GM21515 (cell line): Measurements from ENCODE around the gene DNAH7.
A peak's percentile ranks its signal among the peaks of the same experiment; 100 is the strongest.
"Not testable (repeated sequence)": the region's sequence is repeated elsewhere in the genome, so short reads cannot be mapped to it uniquely, and the experiment has no call there.

Experiments used
- ATAC-seq: cut with Tn5 transposase; IDR thresholded peaks from one replicate; pipeline ENCODE4 v1.9.1; 2021; ENCODE audit not compliant: unreplicated experiment

Gene DNAH7

DNA sequence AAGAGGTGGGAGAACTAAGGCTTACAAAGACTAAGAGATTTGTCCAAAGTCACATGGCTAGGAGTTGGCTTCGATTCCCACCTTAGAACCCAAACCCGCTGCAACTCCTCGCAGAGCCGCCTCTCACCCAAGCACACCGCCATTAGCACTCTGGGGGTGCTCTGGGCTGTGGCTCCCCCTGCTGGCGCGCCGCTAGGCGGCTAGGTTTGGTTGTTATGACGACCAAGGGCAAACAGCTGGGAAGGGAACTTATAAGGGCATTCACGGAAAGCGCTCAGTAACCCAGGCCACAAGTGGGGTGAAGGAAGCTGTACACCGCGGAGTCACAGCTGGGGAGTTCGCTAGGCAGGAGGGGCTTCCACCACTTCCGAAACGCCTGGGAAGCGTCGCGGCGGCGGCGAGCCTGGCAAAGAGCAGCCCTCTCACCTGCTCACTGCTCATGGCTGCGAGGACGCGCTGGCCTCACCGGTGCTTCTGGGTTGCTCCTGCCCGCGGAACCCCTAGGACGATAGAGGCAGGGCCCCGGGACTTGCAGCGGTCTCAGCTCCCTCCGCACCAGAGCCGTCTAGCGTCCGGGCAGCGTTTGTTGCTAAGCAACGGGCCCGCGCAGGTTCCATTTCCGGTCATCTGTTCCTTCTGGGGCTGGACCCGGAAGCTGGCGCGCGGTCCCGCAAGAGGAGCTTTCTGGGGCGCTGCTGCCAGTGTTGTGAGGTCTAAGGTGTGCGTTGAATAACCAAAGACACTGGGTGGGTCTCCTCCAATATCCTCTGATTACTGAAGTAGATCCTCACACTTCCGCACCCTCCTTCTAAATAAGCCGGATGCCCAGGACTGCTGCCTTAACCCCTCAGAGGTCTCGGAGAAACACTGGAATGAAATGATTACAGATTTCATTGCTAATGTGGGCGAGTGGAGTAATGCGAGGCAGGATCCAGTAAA, at the start of gene DNAH7:
Gene DNAH7 (minus strand): TSS at position 567 of the 939 bp plus-strand sequence. CDS start 126 bp downstream, at position 441.
- ATAC-seq = peak; percentile 99

DNA sequence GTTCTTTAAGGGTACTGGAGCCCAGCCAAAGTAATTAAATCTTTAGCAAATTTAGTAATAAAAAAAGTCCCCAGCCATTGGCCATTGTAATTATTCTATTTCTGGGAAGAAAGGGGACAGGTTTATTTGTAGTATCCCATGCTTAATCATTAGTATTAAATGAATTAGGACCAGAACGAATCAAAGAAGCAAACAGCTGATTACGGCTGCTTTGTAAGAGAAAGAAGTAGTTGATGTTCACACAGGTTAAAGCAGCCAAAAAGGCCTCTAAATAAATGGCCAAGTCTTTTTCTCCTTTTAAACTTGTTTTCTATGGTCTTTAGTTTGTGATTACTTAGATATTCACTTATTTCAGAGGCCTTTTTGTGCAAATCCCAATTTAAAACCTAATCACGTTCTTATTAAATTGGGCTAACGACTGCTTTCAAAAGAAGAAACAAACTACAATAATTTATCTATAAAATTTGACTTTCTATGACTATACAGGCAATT, 48.6 kb upstream of the DNAH7 start:
- no peak for ATAC-seq

DNA sequence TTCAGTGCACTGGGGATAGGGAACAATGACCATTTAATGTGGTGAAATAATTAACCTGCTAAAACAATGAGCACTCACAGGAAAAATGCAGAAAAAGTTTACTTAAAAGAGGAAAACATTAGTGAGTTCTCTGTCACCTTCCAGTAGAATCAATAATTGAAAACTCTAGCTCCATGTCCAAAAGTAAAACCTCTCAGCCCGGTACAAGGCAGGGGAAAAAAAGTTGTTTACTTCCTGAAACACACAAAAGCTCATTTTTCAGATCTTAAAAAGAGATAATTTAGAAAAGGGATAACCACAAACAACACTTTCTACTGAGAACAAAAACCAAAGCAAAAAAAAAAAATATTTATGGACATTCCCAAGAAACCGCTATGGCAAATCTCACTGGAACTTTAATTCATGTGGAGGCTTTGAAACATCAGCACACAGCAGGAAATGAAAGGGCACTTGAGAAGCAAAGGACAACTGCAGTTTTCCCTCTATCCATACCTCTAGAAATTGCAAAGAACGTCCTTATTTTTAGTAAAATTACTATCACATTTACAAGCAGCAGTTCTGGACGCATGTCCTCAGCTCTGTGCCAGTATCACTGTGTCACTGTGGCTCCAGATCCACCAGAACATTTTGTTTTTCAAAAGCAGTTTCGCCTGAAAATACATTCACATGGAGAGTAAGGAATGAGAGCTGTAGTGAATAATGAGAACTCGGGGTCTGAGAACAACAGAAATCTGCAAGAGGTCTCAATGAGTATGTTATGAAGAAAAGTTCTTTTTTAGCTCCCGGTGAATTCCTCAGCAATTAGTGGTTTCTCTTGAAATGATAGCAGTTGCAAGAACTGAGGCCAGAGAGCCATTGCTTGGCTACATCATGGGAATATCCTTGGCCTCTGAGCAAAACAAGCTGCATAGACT, 44.7 kb upstream of the DNAH7 start:
- no peak for ATAC-seq

DNA sequence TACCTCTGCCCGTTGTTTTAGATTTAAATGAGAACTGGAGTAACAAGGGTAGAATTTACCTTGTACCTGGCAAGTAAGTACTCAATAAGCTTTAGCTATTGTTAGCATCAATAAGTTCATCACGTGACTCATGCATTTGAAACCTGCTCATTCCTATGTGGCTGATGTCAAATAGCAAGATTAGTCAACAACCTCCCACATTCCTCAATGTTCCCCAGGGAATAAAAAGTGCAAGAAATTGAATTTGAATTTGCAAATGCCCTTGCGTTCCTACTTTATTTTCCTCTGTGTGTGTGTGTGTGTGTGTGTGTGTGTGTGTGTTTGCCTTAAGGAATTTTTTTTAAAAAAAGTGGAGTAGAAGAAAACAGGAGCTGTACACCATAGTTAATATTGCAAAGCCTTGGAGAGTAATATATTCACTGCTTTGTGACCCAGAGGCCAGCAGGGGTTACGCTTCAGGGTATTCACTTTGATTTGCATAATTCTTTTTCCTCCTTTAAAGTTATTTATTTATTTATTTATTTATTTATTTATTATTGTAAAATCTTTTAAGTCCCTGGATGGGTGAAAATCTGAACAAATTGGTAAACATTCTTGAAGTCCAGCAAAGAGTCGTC, 43.9 kb upstream of the DNAH7 start:
- ATAC-seq = no peak

DNA sequence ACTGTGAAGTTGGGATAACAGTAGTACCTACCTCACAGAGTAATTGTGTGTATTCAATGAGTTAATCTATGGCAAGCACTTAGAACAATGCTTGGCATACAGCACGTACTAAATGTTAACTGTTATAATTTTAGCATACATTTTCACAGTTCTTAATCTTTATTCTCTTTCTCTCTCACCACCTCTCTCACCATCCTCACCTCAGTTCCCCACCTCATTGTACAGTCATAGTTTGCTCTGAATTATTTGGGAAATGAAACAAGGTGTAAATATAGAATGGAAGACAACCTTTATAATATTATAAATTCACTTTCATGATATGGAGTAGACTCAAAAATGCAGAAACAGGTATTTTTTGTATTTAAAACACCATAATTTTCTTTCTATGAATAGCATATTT, 40.0 kb upstream of the DNAH7 start:
- no peak for ATAC-seq

DNA sequence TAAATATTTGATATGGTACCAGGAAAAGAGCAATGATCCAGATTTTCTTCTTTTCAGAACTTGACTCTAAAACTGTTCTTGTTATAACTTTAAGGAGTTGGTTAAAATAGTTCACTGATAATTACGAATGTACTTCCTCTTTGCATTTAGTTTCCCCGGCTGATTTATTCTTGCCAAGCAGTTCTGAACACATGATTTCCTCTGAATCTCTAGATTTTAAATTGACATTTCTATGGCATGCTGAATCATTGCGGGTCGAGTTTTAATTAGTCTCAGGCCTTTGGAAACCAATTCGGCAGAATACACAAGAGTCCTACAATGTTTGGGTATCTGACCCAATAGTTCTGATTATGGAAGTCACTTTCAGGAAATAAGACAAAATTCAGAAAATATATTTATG, 37.3 kb upstream of the DNAH7 start:
- ATAC-seq = no peak

DNA sequence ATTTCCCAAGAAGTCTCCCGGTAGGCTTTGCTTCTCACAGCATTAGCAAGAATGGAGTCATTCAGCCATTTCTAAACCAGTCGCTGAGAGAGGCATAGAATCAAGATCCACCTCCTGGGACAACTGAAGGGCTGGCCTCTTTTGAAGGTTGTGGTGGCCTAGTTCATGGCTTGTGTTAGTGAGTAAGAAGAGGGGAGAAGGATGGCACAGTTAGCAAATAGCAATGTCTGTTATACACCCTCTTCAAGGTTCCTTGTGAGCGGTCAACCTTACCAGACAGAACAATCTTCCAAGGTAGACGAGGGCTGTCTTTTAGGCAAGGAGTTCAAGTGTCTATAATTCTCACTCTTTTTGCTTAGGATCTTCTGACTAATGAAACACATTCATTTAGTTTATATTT, 35.4 kb upstream of the DNAH7 start:
- ATAC-seq = no peak

DNA sequence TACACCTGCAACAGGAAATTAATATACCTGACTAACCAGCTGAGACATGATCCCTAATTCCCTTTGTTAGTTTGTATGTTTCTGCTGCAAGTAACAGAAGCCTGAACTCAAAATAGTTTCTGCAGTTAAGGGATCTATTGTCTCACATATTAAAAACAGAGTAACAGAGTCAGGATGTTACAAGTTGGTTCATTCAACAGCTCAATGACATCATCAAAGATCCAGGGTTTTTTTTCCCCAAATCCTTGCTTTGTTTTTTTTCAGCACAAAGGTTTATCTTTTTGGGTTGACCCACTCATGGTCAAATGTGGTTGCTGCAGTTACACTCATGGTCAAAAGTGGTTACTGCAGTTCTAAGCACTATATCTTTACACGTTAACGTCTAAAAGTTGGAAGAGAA, 35.0 kb upstream of the DNAH7 start:
- ATAC-seq = no peak

DNA sequence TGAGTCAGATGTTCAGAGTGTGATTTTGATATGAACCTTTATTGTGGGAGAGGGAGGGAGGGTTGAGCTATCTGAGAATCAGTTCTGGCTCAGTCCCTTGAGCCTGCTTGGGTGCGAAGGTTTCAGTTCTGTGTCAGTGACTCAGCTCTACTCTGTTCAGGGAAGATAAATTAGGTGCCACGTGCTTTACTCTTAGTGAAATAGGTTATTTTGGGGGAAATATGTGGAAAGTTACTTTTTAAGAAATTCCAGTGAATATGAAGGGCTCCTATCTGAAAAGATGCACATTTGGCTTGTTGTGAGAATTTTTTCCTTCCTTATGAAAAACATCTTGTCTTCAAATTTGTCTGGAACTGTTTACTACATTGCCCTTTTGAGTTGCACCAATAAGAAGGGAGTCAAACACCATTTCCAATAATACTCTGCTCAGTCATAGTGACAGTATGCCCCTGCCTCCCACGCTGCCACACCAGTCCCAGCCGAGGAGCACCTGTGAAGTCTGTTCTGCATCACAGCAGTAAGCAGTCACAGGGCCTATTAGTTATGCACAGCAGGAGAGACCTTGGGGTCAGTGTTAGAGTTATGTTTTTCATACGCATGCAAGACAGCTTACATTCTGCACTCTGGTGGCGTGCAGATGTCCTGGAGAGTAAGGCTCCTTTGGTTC, 32.8 kb upstream of the DNAH7 start:
- peak; percentile 94 for ATAC-seq

DNA sequence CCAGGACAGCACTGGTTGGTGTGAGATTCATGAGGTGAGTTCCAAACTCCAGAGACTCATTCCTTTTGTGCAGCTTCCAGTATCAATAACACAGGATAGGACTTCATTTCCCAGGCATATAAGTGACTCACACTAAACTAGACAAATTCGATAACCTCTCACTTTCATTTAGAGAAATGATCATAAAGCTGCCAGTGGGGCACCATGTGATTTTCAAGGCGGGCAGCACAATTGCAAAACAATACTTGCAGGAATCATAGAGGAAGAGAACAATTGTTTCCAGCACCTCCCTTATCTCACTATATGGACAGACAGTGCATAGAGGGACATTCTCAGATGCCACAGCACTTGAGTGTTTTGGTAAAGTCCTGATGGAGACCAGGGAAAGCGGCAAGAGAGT, 31.3 kb upstream of the DNAH7 start:
- no peak for ATAC-seq

DNA sequence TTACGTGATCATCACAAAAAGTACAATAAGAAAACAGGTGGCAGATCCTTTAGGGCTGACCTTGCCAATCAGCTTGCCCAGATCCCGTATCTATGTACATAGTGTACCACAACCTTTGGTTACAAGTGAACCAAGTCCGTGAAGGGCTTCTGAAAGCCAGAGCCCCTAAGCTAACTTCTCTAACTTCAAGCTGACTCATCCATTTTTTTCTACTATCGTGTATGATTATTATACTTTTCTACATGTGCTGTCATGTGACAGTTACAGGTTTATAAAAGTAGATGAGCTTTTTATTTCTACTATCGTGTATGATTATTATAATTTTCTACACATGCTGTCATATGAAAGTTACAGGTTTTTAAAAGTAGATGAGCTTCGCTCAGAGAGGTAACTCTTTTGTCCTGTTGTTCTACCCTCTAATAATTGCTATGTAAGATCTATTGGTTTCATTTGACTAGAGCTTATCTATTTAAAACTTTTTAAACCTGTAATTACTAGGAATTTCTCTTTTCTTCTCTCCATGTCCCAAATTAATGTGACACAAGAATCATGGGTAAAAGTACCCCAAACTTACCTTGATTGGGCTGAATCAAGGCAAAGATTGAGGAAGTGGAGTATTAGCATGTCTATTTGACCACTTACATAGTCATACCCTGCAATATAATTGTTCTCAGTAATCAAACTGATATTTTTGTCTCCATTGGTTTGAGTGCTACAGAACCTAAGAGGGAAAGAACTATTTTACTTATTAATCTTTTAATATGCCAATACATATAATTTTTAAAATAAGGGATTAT, 29.4 kb upstream of the DNAH7 start:
- no peak for ATAC-seq

DNA sequence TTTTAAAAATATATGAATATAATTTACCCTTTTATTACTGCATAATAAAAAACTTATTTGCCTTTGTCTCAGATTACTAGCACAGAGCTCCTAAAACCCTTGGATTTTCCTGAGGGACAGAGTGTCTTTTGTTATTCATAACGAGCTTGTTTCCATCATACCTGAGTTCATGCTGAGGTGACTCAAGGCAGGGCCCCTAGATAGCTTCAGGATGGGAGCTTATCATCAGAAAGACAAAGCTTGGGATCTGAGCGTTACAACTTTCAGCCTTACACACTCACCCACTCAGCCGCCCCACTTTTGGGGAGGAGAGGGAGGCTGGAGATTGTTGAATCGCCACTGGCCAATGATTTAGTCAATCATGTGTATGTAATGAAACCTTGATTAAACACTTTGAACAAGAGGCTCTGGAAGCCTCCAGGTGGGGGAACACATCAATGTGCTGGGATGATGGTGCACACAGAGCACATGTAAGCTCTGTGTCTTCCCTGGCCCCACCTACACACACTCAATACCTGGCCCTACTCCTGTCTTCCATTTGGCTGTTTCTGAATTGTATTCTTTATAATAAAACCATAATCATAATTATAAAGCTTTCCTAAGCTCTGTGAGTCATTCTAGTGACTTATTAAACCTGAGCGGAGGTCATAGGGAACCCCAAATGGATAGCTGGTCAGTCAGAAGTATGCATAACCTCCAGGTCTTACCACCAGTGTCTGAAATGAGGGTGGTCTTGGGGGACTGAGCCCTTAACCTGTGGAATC, 28.5 kb upstream of the DNAH7 start:
- no peak for ATAC-seq

DNA sequence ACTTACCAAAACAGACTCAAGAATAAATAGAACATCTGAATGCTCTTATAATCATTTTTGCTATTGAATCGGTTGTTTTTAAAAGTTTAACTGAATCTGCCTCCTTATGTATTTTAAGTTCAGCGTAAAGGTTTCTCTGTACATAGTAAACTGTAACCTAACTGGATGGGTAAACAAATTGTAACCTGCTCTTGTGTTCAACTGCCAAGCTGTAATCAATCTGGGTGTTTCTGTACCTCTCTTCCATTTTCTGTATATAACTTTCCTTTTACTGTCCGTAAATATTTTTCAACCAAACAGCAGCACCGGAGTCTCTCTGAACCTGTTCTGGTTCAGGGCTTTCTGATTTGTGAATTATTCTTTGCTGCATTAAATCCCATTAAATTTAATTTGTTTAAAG, 27.6 kb upstream of the DNAH7 start:
- ATAC-seq = no peak

DNA sequence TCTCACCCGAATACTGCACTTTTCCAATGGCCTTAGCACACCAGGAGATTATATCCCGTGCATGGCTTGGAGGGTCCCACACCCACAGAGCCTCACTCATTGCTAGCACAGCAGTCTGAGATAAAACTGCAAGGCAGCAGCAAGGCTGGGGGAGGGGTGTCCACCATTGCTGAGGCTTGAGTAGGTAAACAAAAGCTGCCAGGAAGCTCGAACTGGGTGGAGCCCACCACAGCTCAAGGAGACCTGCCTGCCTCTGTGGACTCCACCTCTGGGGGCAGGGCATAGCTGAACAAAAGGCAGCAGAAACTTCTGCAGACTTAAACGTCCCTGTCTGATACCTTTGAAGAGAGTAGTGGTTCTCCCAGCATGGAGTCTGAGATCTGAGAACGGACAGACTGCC, 20.8 kb upstream of the DNAH7 start:
- ATAC-seq = not testable (repeated sequence)

DNA sequence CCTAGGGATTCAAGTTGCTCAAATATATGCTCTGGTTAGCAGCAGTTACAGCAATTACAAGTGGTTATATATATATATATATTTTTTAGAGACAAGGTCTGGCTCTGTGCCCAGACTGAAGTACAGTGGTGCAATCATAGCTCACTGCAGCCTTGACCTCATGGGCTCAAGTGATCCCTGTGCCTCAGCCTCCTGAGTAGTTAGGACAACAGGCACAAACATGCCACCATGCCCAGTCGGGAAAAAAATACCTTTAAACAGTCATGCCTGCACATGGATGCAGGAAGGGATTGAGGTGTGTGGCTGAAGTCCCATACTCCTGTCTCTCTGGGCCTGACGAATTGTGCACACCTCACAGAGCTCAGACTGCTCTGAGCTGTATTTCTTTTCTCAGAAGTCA, 19.6 kb upstream of the DNAH7 start:
- no peak for ATAC-seq

DNA sequence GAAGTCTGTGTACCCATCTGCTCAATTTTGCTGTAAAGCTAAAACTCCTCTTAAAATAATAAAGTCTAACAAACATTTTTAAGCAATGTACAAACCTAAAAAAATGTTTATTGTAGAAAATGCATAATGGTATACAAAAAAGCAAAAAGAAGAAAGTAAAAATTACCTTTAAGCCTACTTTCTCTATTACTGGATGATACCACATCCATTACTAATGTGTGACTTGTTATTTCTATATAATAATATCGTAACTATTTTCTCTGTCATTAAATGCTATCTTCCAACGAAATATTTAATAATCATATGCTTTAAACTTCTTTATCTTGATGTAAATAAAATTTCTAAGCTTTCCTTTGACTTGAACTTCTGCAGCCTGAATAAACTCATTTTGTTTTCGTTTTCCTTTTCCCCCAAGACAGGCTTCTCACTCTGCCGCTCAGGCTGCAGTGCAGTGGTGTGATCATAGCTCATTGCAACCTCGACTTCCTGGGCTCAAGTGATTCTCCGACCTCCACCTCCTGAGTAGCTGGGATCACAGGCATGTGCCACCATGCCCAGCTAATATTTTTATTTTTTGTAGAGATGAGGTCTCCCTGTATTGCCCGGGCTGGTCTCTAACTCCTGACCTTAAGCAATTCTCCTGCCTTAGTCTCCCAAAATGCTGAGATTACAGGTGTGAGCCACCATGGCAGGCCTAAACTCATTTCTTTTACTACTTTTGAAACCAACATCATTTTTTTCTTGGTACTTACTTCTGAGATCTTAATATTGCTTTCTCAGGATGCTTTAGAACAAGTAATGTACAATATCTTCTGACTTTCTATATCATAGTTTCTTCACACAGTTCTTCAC, 18.1 kb upstream of the DNAH7 start:
- ATAC-seq = no peak

DNA sequence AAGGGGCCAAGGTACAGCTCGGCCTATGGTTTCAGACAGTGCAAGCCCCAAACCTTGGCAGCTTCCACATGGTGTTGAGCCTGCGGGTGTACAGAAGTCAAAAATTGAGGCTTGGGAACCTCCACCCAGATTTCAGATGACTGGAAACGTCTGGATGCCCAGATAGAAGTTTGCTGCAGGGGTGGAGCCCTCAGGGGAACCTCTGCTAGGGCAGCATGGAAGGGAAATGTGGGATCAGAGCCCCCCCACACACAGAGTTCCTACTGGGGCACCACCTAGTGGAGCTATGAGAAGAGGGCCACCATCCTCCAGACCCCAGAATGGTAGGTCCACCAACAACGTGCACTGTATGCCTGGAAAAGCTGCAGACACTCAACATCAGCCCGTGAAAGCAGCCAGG, 15.0 kb upstream of the DNAH7 start:
- no peak for ATAC-seq

DNA sequence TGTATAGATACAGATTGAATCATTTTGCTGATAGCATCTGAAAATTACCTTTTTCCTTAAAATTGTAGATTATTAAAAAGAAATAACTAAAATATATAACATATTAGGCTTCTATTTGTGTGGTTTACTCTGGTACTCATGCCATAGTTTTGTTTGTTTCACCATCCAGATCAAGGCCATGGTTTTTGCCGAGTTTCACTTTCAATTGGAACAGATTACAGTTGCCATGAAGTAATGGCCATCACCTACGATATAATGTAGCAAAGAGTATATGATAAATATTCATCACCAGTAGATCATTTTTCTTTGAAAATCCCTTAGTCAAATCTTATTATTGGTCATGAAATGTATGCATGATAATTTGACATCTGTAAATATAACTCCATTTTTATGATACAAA, 11.9 kb upstream of the DNAH7 start:
- no peak for ATAC-seq
